ENCODE data around the gene TLE7. TPM values are rescaled to one million over a fixed set of nuclear protein-coding genes. Genes with fewer than 3 reads are reported as not detected.

TLE7 gene
- total and polyA plus RNA-seq, 2 of the 8 experiments (the other 6 are each of a cell fraction or from before 2014, with no cell fraction given): 0.03 TPM; not detected in 1

- H2BK15ac ChIP-seq (ENCODE audit: low read length): no peak overlapping the region
- H3K4ac ChIP-seq (replicated peaks; ENCODE audit: insufficient read length, low read depth, low read length): no peak overlapping the region
- H3K9ac ChIP-seq (replicated peaks in 1 of 4; ENCODE audit: extremely low read depth in 1 of 4, low read depth in 3 of 4, low read length in 3 of 4): no peak overlapping the region
- DNase-seq (ENCODE audit: low read depth in 1 of 2, low spot score in 2 of 2) (no peak), FAIRE-seq (no peak)
- WGBS, 2 experiments (ENCODE audit: extremely low coverage in 1 of 2, insufficient coverage in 1 of 2, insufficient read length in 1 of 2, insufficient replicate concordance in 2 of 2, low coverage in 1 of 2, low lambda C conversion rate in 2 of 2, missing lambda C conversion rate in 1 of 2): 93% methylated on average over 2 of the region's 2 CpGs; no CpG with 5 or more reads in 1 of the 2 experiments
- no peak overlapping the region for H3K4me2 ChIP-seq (ENCODE audit: insufficient read depth in 1 of 2, low read depth in 2 of 2, low read length in 2 of 2)
- no peak overlapping the region for H3K23ac ChIP-seq (ENCODE audit: insufficient read length)
- H4K20me1 ChIP-seq (replicated peaks in 1 of 2; ENCODE audit: control insufficient read depth in 1 of 2, insufficient read depth in 2 of 2, low read length in 2 of 2): no peaks in the 10 kb centered on the region
- no peak overlapping the region for H2BK5ac ChIP-seq (ENCODE audit: low read depth, low read length)
- no peak overlapping the region for H2BK12ac ChIP-seq (ENCODE audit: low read depth, low read length)
- TF ChIP-seq MAFK (IDR thresholded peaks at IDR 0.05; ENCODE audit: low read depth, low read length) (no peak), KDM1A (IDR thresholded peaks at IDR 0.05; ENCODE audit: borderline replicate concordance, low read length) (no peak), ZNF274 (IDR thresholded peaks at IDR 0.05; ENCODE audit: borderline replicate concordance, extremely low read depth, low read length) (no peak), CHD1 (IDR thresholded peaks at IDR 0.05; ENCODE audit: low read depth, low read length) (no peak), EGR1 (IDR thresholded peaks at IDR 0.05; ENCODE audit: borderline replicate concordance, low read depth, low read length) (no peak)
- H2AK5ac ChIP-seq (ENCODE audit: low read depth, low read length): no peak overlapping the region
- H2BK120ac ChIP-seq (replicated peaks; ENCODE audit: low read depth, low read length): no peak overlapping the region
- ChIA-PET POLR2A (ENCODE audit: partially characterized antibody) (interaction anchor here (1.0 to 1.8 kb wide), 4 partner anchors 9 to 18 kb away, joined by 3 read pairs; partner anchors contain the start of gene ZNF23), CTCF (ENCODE audit: partially characterized antibody) (interaction anchor here (1.4 to 4.0 kb wide), 10 partner anchors 10 to 130 kb away, joined by 3 to 50 read pairs (median 9); partner anchors contain the start of gene ZNF19)
- no peaks in the 10 kb centered on the region for H3K27me3 ChIP-seq (replicated peaks in 1 of 4; ENCODE audit: control insufficient read depth in 3 of 4, extremely low read depth in 1 of 4, insufficient read depth in 3 of 4, low read length in 3 of 4)
- H2AFZ ChIP-seq (ENCODE audit: low read length): no peak overlapping the region
- peaks cover 2% of the 10 kb centered on the region; the same call in 1 of the 2 replicates for H3K23me2 ChIP-seq (ENCODE audit: low read depth, low read length)
- no peak overlapping the region for H4K8ac ChIP-seq (ENCODE audit: extremely low read depth, insufficient read depth, low read length)
- no peak overlapping the region for H2BK20ac ChIP-seq (ENCODE audit: low read length)
- H4K91ac ChIP-seq (replicated peaks; ENCODE audit: insufficient read length, low read length): no peak overlapping the region
- H3K18ac ChIP-seq (ENCODE audit: extremely low read depth, low read length): no peak overlapping the region
- no peak overlapping the region for H3K14ac ChIP-seq (ENCODE audit: insufficient read length)
- no peaks in the 10 kb centered on the region for H3K79me2 ChIP-seq (ENCODE audit: control insufficient read depth in 1 of 2, insufficient read depth in 2 of 2, low read length in 2 of 2)
- no peak overlapping the region for H4K5ac ChIP-seq (ENCODE audit: insufficient read length, low read depth, low read length)
- peaks cover 0 to 1% (median 0%) of the 10 kb centered on the region in 4 experiments; a peak in 1 of 8 replicates for H3K36me3 ChIP-seq (ENCODE audit: control insufficient read depth in 2 of 4, insufficient read depth in 4 of 4, low read length in 3 of 4)
- no peak overlapping the region for H3K4me3 ChIP-seq (ENCODE audit: extremely low read depth in 1 of 4, insufficient read depth in 2 of 4, low read depth in 3 of 4, low read length in 4 of 4)
- no peaks in the 10 kb centered on the region for H3K9me3 ChIP-seq (ENCODE audit: insufficient read depth in 2 of 2, low read depth in 1 of 2, low read length in 1 of 2)
- H3K56ac ChIP-seq (replicated peaks; ENCODE audit: insufficient read length, low read depth, low read length): no peak overlapping the region
- no peak overlapping the region for H3K27ac ChIP-seq (ENCODE audit: low read depth, low read length)
- no peaks in the 10 kb centered on the region for H3K79me1 ChIP-seq (ENCODE audit: low read depth, low read length)
- no peaks in the 10 kb centered on the region for H3K4me1 ChIP-seq (replicated peaks in 1 of 4; ENCODE audit: control insufficient read depth in 3 of 4, insufficient read depth in 4 of 4, low read length in 3 of 4)
Measured at GRCh38 chr16:71480956-71481355, 39.1 kb upstream of the TLE7 start.
